Heart left ventricle (tissue), 16 donors: ENCODE data around the gene WWOX. TPM values are rescaled to one million over a fixed set of nuclear protein-coding genes. Genes with fewer than 3 reads are reported as not detected.

Experiments used
- ATAC-seq, 4 donors: fragments of 200-7000 bp; cut with Tn5 transposase; one replicate each; pipeline ENCODE4 v1.9.1; 2020 to 2022; ENCODE audit warnings: moderate library complexity in 4 of 4, mild to moderate bottlenecking in 3 of 4, moderate number of reproducible peaks in 1 of 4
- DNase-seq, 5 donors: peaks; one replicate each; pipeline ENCODE4 v3.0.0-alpha.2; 2020
- H3K27ac ChIP-seq, 12 donors: fragments of 200-600 bp; sonication (generic) in 4 of 12; one replicate each; pipeline versions ENCODE4 v1.5.0 to v1.8.0; 2016 to 2022; ENCODE audit warnings: mild to moderate bottlenecking in 2 of 12
- H3K27me3 ChIP-seq, 9 donors: fragments of 200-600 bp; sonication (generic) in 2 of 9; one replicate each; pipeline versions ENCODE4 v1.5.1 to v1.8.0; 2016 to 2022; ENCODE audit warnings: mild to moderate bottlenecking in 3 of 9
- H3K36me3 ChIP-seq, 9 donors: fragments of 200-600 bp; sonication (generic) in 2 of 9; one replicate each; pipeline versions ENCODE4 v1.5.0 to v1.8.0; 2018 to 2022; ENCODE audit warnings: mild to moderate bottlenecking in 2 of 9
- H3K4me1 ChIP-seq, 12 donors: fragments of 200-600 bp; sonication (generic) in 4 of 12; one replicate each; pipeline versions ENCODE4 v1.5.0 to v1.8.0; 2016 to 2022; ENCODE audit warnings: mild to moderate bottlenecking in 3 of 12
- H3K4me3 ChIP-seq, 12 donors: fragments of 200-600 bp; sonication (generic) in 4 of 12; one replicate each; pipeline versions ENCODE4 v1.5.0 to v1.8.0; 2017 to 2022; ENCODE audit warnings: mild to moderate bottlenecking in 9 of 12, moderate library complexity in 4 of 12
- H3K9me3 ChIP-seq, 12 donors: fragments of 200-600 bp; sonication (generic) in 4 of 12; one replicate each; pipeline versions ENCODE4 v1.5.0 to v1.8.0; 2016 to 2022; ENCODE audit warnings: mild to moderate bottlenecking in 1 of 12
- CTCF ChIP-seq, 12 donors: fragments of 200-600 bp; sonication (generic) in 4 of 12; IDR thresholded peaks; one replicate each; pipeline versions ENCODE4 v1.5.0 to v1.8.0; 2018 to 2022; ENCODE audit warnings: antibody characterized with exemption in 12 of 12, mild to moderate bottlenecking in 5 of 12
- POLR2A ChIP-seq, 2 donors: fragments of 450-650 bp; IDR thresholded peaks; one replicate each; pipeline ENCODE4 v1.6.1; 2017; ENCODE audit warnings: antibody characterized with exemption in 2 of 2, mild to moderate bottlenecking in 2 of 2, moderate library complexity in 2 of 2
- WGBS, 4 donors: extraction: QIAGEN DNeasy Blood & Tissue Kit in 2 of 4; methylation state at CpG; one replicate each; pipeline versions ENCODE4 v1.1.5 to v1.1.7; 2013 to 2018; 5-methylcytosine and 5-hydroxymethylcytosine counted together
- intact Hi-C, 10 donors: fragments of 100-400 bp; cut with DNase I; formaldehyde crosslinking; loops; one replicate each; pipeline versions ENCODE4 v1.11.1 to v1.14.2; 2022
- polyA plus RNA-seq, 2 donors: library from polyadenylated mRNA; stranded (reverse); fragments of 200-250 nt; gene quantifications; one replicate each; pipeline ENCODE4 v1.2.3, GENCODE V29; 2013
- total RNA-seq, 9 donors: library from RNA; depleted of rRNA in 2 of 9; stranded (reverse); fragments of >200 nt in 2 of 9; fragmentation: NEBNext Ultra II Directional in 3 of 9; extraction: Animal tissue kit (Norgen Biotek cat#: 25700) in 3 of 9; gene quantifications; one replicate each; pipeline versions ENCODE4 v1.1.0 to v1.2.4, GENCODE V29; 2016 to 2023
- donor health status: ischemic (EF 13 %, LVEDD 7.1; RV severe dilation, severe dysfunction).
- donor health status: healthy with polysubstance abuse.
- donor health status: DM: no; HTN: yes; CAD: no.
- donor health status: DM: no; HTN: no; CAD: no.
- donor health status: ischemic (EF 25% LVEDD 6.9; RV normal size, moderate dysfunction).
- donor health status: ischemic (EF 25% LVEDD 5.7; RV mildly dilated, moderate dysfunction).
- donor health status: healthy.
- donor health status: DM: yes; HTN: yes; CAD: no.
- donor health status: ischemic (EF 35%, LVEDD 5.7; RV mildly dilated, moderate dysfunction).
- donor health status: nonischemic (EF 11% LVEDD 7.7; RV severe dilation, severe dysfunction).
- donor health status: DM: yes; HTN: yes; CAD: no.
- donor health status: PGD.
- donor health status: ischemic (EF 29% LVEDD 5.4; RV normal size, mild dysfunction).
- donor health status: nonischemic (EF 23%, LVEDD 6.1; RV moderate dilation, normal function).

Gene WWOX
- total and polyA plus RNA-seq, 11 donors, result 4.3 to 18.3 (median 9.1) TPM

- WGBS, 4 donors, result 90 to 94% (median 92%) methylated on average over 3 of the region's 3 CpGs
- intact Hi-C loops, result no loop called here
- ATAC-seq, result no peak
Observed at GRCh38 chr16:78487471-78487870, 388.0 kb downstream of the WWOX start.

GRCh38 chr16:78489072-78489471 is 389.6 kb downstream of the WWOX start:
- Histone ChIP-seq H3K27ac (no peak overlapping the region), H3K27me3 (no peaks in the 10 kb centered on the region), H3K36me3 (no peaks in the 10 kb centered on the region), H3K4me3 (no peak overlapping the region), H3K4me1 (peaks cover 0 to 11% (median 4%) of the 10 kb centered on the region in 12 donors), H3K9me3 (no peaks in the 10 kb centered on the region)
- intact Hi-C loops, result no loop called here
- ATAC-seq (no peak), DNase-seq (no peak)
- TF ChIP-seq CTCF (IDR thresholded peaks at IDR 0.05) (no peak), POLR2A (IDR thresholded peaks at IDR 0.05) (no peak)
- WGBS, 4 donors, result 43 to 47% (median 44%) methylated on average over 3 of the region's 3 CpGs

More at GRCh38 chr16:78487471-78487870, 388.0 kb downstream of the WWOX start:
- H3K9me3 ChIP-seq, result no peaks in the 10 kb centered on the region
- peaks cover 0 to 11% (median 4%) of the 10 kb centered on the region in 12 donors for H3K4me1 ChIP-seq
- H3K4me3 ChIP-seq, result no peak overlapping the region
- H3K27me3 ChIP-seq, result no peaks in the 10 kb centered on the region
- no peak for DNase-seq
- no peak for TF ChIP-seq CTCF (IDR thresholded peaks at IDR 0.05)
- TF ChIP-seq POLR2A (IDR thresholded peaks at IDR 0.05), result no peak
- H3K36me3 ChIP-seq, result no peaks in the 10 kb centered on the region
- H3K27ac ChIP-seq, result no peak overlapping the region

- ATAC-seq (no peak), DNase-seq (no peak)
- H3K4me3 ChIP-seq, result no peak overlapping the region
- no peaks in the 10 kb centered on the region for H3K36me3 ChIP-seq
- intact Hi-C loops, result no loop called here
- no peak for TF ChIP-seq POLR2A (IDR thresholded peaks at IDR 0.05)
- TF ChIP-seq CTCF (IDR thresholded peaks at IDR 0.05), result no peak
- WGBS, 4 donors, result 37 to 54% (median 50%) methylated on average over 5 of the region's 5 CpGs
- H3K4me1 ChIP-seq, result peaks cover 0 to 11% (median 4%) of the 10 kb centered on the region in 12 donors
- H3K27ac ChIP-seq, result no peak overlapping the region
- H3K9me3 ChIP-seq, result no peaks in the 10 kb centered on the region
- no peaks in the 10 kb centered on the region for H3K27me3 ChIP-seq
Observed at GRCh38 chr16:78489631-78490030, 390.2 kb downstream of the WWOX start.

GRCh38 chr16:78490431-78490830 is 391.0 kb downstream of the WWOX start:
- intact Hi-C loops, result no loop called here
- no peaks in the 10 kb centered on the region for H3K9me3 ChIP-seq
- H3K4me1 ChIP-seq, result peaks cover 0 to 11% (median 4%) of the 10 kb centered on the region in 12 donors
- H3K4me3 ChIP-seq, result no peak overlapping the region
- H3K27me3 ChIP-seq, result no peaks in the 10 kb centered on the region
- DNase-seq (no peak), ATAC-seq (no peak)
- TF ChIP-seq CTCF (IDR thresholded peaks at IDR 0.05) (no peak), POLR2A (IDR thresholded peaks at IDR 0.05) (no peak)
- H3K27ac ChIP-seq, result no peak overlapping the region
- no peaks in the 10 kb centered on the region for H3K36me3 ChIP-seq
- WGBS, 4 donors, result 86 to 96% (median 91%) methylated on average over 11 of the region's 11 CpGs
